ENCODE results near the gene SLC24A4.

The SLC24A4 gene

GRCh38 chr14:92439537-92440344 lies 116.8 kb downstream of the SLC24A4 start:
- no peak overlapping the region for H3K4me3 ChIP-seq
- no peak for DNase-seq (ENCODE audit: low spot score)
- TF ChIP-seq CTCF (IDR thresholded peaks at IDR 0.05): no peak
- no peak overlapping the region for H3K27ac ChIP-seq

GRCh38 chr14:92440345-92441003 lies 117.5 kb downstream of the SLC24A4 start:
- H3K4me3 ChIP-seq: no peak overlapping the region
- H3K27ac ChIP-seq: no peak overlapping the region
- DNase-seq (ENCODE audit: low spot score): no peak
- no peak for TF ChIP-seq CTCF (IDR thresholded peaks at IDR 0.05)

- TF ChIP-seq CTCF (IDR thresholded peaks at IDR 0.05): no peak
- DNase-seq (ENCODE audit: low spot score): no peak
- no peak overlapping the region for H3K4me3 ChIP-seq
- H3K27ac ChIP-seq: no peak overlapping the region
These were observed 119.0 kb downstream of the SLC24A4 start for GRCh38 chr14:92441751-92442504.

- DNase-seq (ENCODE audit: low spot score): no peak
- H3K4me3 ChIP-seq: no peak overlapping the region
- TF ChIP-seq CTCF (IDR thresholded peaks at IDR 0.05): no peak
- H3K27ac ChIP-seq: no peak overlapping the region
These were observed 120.2 kb downstream of the SLC24A4 start for GRCh38 chr14:92443167-92443566.

GRCh38 chr14:92443741-92444140 lies 120.8 kb downstream of the SLC24A4 start:
- TF ChIP-seq CTCF (IDR thresholded peaks at IDR 0.05): no peak
- Histone ChIP-seq H3K27ac (no peak overlapping the region), H3K4me3 (no peak overlapping the region)
- no peak for DNase-seq (ENCODE audit: low spot score)

- DNase-seq (ENCODE audit: low spot score): no peak
- TF ChIP-seq CTCF (IDR thresholded peaks at IDR 0.05): no peak
- Histone ChIP-seq H3K4me3 (no peak overlapping the region), H3K27ac (no peak overlapping the region)
These were observed 123.8 kb downstream of the SLC24A4 start for GRCh38 chr14:92446771-92447170.

Measured in coronary artery (tissue), 2 donors.